GM21526 (cell line): ENCODE measurements around the gene OSBPL5.

Source experiments
- ATAC-seq: cut with Tn5 transposase; IDR thresholded peaks from one replicate; pipeline ENCODE4 v1.9.1; 2021; ENCODE audit warnings: moderate library complexity; ENCODE audit not compliant: unreplicated experiment, low FRiP score

The OSBPL5 gene

GRCh38 chr11:3091081-3091845 lies 73.8 kb downstream of the OSBPL5 start:
- ATAC-seq, result no peak

DNA sequence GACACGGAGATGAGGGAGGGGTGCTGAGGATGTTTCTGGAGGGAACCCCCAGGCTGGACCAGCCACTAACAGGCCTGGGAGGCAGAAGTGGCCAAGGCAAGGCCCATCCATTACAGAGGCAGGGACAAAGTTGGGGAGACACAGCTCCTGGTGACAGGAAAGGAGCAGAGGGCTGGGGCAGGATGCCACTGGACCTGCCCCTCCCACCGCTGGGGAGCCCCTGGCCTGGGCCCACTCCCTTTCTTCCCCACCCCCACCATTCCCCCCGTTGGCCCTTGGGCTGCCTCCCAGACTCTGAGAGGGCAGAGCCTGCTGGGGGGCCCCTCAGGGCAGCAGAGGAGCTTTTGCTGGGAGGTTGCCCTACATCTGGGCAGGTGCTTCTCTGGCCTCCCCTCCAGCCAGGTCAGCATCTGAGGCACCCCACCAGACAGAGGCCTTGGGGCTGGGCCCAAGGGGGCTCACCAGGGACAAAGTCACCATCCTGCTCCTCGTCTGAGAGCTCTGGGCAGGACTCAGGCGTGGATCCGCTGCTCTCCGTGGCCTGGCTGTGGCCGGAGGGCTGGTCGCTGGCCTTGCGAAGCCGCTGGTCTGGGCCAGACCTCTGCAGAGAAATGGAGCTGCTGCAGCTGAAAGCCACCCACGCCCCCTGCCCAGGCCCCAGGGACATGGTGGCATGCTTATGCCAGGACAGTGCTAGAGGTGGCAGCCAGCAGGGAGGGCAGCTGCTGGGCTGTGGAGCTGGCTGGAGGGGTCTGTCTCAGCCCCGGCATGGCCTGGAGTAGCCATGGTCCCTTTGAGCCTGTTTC lies 74.8 kb downstream of the OSBPL5 start:
- ATAC-seq, result no peak

- no peak for ATAC-seq
These were observed 75.7 kb downstream of the OSBPL5 start for GRCh38 chr11:3089236-3090061.

DNA sequence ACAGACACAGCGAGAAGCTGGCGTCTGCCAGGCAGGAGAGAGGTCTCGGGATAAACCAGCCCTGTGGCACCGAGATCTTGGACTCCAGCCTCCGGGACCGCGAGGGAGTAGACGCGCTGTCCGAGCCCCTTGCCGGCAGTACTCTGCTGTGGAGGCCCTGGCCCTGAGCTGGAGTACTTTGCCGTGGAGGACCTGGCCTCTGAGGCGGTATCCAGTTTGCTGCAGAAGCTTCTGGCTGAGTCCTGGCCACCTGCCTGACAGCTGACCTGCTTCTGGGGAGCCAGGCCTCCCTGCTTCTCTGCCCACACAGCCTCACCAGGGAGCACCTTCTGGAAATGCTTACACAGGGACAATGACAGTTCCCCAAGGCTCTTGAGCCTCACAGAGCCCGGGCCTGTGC lies 76.3 kb downstream of the OSBPL5 start:
- no peak for ATAC-seq

- ATAC-seq, result no peak
These were observed 77.0 kb downstream of the OSBPL5 start for GRCh38 chr11:3087821-3088800.

- no peak for ATAC-seq
These were observed 77.7 kb downstream of the OSBPL5 start for GRCh38 chr11:3087373-3087772.

- ATAC-seq, result no peak
These were observed 78.4 kb downstream of the OSBPL5 start for GRCh38 chr11:3086671-3087150.

- no peak for ATAC-seq
These were observed 79.0 kb downstream of the OSBPL5 start for GRCh38 chr11:3086114-3086513.

DNA sequence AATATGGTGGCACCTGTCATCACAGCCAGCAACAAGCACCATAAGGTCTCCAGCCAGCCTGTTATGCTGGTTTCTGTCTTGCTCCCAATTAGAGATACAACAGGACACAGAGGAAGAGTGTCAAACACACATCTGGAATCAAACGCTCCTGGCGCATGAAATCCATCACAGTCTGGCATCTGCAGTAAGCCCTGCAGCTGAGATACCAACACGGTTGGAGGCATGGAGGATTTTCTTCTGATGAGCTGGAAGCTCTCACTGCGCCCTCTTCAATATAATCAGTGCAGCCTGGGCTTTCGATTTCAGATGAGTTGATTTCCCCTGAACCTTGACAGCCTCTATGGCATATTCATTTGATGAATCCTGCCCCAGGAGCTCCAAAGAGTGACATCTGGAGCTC lies 80.1 kb downstream of the OSBPL5 start:
- ATAC-seq, result no peak

GRCh38 chr11:3083321-3083720 lies 81.8 kb downstream of the OSBPL5 start:
- no peak for ATAC-seq

GRCh38 chr11:3081386-3081751 lies 83.7 kb downstream of the OSBPL5 start:
- no peak for ATAC-seq

GRCh38 chr11:3080733-3081385 lies 84.3 kb downstream of the OSBPL5 start:
- no peak for ATAC-seq

DNA sequence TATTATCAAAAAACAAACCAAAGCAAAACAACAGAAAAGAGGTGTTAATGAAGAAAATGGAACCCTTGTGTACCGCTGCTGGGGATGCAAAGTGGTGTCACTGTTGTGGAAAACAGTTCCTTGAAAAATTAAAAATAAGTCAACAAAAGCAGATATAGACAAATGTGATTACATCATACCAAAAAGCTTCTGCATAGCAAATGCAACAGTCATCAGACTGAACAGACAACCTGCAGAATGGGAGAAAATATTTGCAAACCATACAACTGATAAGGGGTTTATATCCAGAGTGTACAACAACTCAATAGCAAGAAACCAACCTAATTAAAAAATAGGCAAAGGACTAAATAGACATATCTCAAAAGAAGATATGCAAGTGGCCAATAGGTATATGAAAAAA lies 85.0 kb downstream of the OSBPL5 start:
- no peak for ATAC-seq

GRCh38 chr11:3077846-3078440 lies 87.2 kb downstream of the OSBPL5 start:
- no peak for ATAC-seq

GRCh38 chr11:3077189-3077836 lies 87.8 kb downstream of the OSBPL5 start:
- ATAC-seq, result no peak

DNA sequence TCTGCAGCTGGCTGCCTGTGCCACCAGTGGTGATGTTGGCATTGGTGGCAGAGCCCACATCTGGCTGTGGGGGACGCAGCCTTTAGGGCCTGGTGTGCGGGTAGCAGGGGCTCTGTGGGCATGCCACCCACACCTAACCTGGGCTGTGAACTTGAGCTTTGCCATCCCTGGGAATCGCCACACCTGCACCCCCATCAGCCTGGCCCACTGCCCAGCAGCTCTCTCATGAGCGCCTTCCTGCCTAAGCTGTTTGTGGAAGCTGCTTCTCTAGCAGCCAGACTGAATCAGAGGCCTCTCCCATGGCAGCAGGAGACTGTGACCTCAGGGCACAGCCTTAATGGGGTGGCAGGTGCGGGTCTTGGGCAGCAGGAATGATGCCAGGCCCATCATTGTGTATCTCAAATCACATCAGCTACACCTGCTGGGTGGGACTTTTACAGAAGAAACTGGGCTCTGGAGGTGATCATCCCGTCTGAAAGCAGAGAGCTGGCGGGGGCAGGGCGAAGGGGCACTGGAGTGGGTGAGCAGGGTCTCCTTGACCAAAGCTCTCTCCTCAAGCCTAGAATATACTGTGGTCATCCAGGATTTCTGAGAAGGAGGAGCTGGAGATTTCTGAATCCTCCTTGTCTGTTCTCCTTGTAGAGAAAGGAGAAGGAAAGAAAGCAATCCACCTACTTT lies 90.1 kb downstream of the OSBPL5 start:
- no peak for ATAC-seq

- ATAC-seq, result no peak
These were observed 92.1 kb downstream of the OSBPL5 start for GRCh38 chr11:3073029-3073435.

DNA sequence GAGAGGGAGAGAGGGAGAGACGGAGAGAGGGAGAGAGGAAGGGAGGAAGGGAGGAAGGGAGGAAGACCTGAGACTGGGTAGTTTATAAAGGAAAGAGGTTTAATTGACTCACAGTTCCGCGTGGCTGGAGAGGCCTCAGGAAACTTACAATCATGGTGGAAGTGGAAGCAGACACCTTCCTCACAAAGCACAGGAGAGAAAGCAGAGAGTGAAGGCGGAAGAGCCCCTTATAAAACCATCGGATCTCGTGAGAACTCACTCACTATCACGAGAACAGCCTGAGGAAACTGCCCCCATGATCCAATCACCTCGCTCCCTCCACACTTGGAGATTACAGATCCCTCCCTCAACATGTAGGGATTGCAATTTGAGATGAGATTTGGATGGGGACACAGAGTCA lies 95.7 kb downstream of the OSBPL5 start:
- no peak for ATAC-seq
